HCT116 (cell line): Measurements from ENCODE around the gene AFDN. TPM values are rescaled to one million over a fixed set of nuclear protein-coding genes. Genes with fewer than 3 reads are reported as not detected.

Experiments used
- ATAC-seq: fragments of 200-7000 bp; cut with Tn5 transposase; 2 replicates; pipeline ENCODE4 v1.9.1; 2020; ENCODE audit warnings: mild to moderate bottlenecking, moderate library complexity
- BruUV-seq: library from RNA; stranded (reverse); fragments of 400-500 nt; replicated peaks from 2 replicates; lab custom pipeline; 2021; lab: Mats Ljungman, UMichigan
- CTCF ChIA-PET: fragments of 300-600 bp; sonication (Branson Sonifier 250); formaldehyde crosslinking; loops from one replicate; lab custom pipeline; 2021; ENCODE audit warnings: antibody characterized with exemption; lab: Charles Lee
- POLR2A ChIA-PET: fragments of 300-600, 350-600 bp; sonication (Branson Sonifier 250); formaldehyde crosslinking; loops from one replicate; lab custom pipeline; 2021; ENCODE audit warnings: antibody characterized with exemption; lab: Charles Lee
- RAD21 ChIA-PET, 2 experiments: fragments of 300-600 bp; sonication (Branson Sonifier 250); formaldehyde crosslinking; loops; one replicate each; lab custom pipeline; 2023; ENCODE audit warnings: low total read pairs in 2 of 2; ENCODE audit not compliant: uncharacterized antibody in 2 of 2, unreplicated experiment in 2 of 2, low non-redundant PET in 1 of 2; lab: Charles Lee
- DNase-seq: peaks from one replicate; pipeline ENCODE4 v3.0.0-alpha.2; 2010; ENCODE audit warnings: low read depth, low spot score
- H2AFZ ChIP-seq: fragments of 200-600 bp; shearing (Covaris generic), sonication (generic); 2 replicates; pipeline ENCODE4 v1.6.1; 2017; ENCODE audit warnings: low read depth, mixed run types, mixed read lengths, antibody characterized with exemption, low read length; ENCODE audit not compliant: poor library complexity, severe bottlenecking
- H3K27ac ChIP-seq: 2 replicates; pipeline ENCODE4 v1.5.1; 2012; ENCODE audit warnings: low read depth, low read length
- H3K27me3 ChIP-seq: fragments of 200-600 bp; sonication (generic); 2 replicates; pipeline ENCODE4 v1.6.1; 2016; ENCODE audit warnings: mixed run types, low read length, mixed read lengths; ENCODE audit not compliant: insufficient read depth
- H3K36me3 ChIP-seq, 2 experiments: fragments of 200-500 bp in 1 of 2; fragments of 200-600 bp in 1 of 2; sonication (Bioruptor generic) in 1 of 2; sonication (generic) in 1 of 2; 2 replicates each; pipeline versions ENCODE4 v1.5.1 to v1.6.1; 2014 to 2016; ENCODE audit warnings: low read length in 2 of 2, inconsistent platforms in 1 of 2, mixed read lengths in 1 of 2, mixed run types in 1 of 2; ENCODE audit not compliant: insufficient read depth in 2 of 2, control insufficient read depth in 1 of 2
- H3K4me1 ChIP-seq, 2 experiments: fragments of 200-600 bp in 1 of 2; sonication (generic) in 1 of 2; 2 replicates each; pipeline versions ENCODE4 v1.5.1 to v1.6.1; 2012 to 2017; ENCODE audit warnings: low read length in 2 of 2, inconsistent platforms in 1 of 2, mild to moderate bottlenecking in 1 of 2, mixed read lengths in 1 of 2, mixed run types in 1 of 2, moderate library complexity in 1 of 2; ENCODE audit not compliant: insufficient read depth in 2 of 2, control insufficient read depth in 1 of 2
- H3K4me2 ChIP-seq: fragments of 200-600 bp; sonication (generic); 2 replicates; pipeline ENCODE4 v1.6.1; 2017; ENCODE audit warnings: mixed run types, low read length, mixed read lengths
- H3K4me3 ChIP-seq, 2 experiments: fragments of 200-600 bp in 1 of 2; sonication (generic) in 1 of 2; replicated peaks in 1 of 2; 2 replicates each; pipeline ENCODE4 v1.5.1; 2011 to 2016; ENCODE audit warnings: low read length in 2 of 2, control low read depth in 1 of 2, low read depth in 1 of 2, mild to moderate bottlenecking in 1 of 2, mixed read lengths in 1 of 2, mixed run types in 1 of 2
- H3K79me2 ChIP-seq: fragments of 200-600 bp; sonication (generic); 2 replicates; pipeline ENCODE4 v1.6.1; 2017; ENCODE audit warnings: mild to moderate bottlenecking, mixed run types, low read length, moderate library complexity, mixed read lengths; ENCODE audit not compliant: insufficient read depth
- H3K9ac ChIP-seq: fragments of 200-600 bp; sonication (generic); 2 replicates; pipeline ENCODE4 v1.6.1; 2016; ENCODE audit warnings: low read length, mixed read lengths
- H3K9me2 ChIP-seq: fragments of 200-600 bp; sonication (generic), shearing (Covaris generic); 2 replicates; pipeline ENCODE4 v1.6.1; 2017; ENCODE audit warnings: mixed run types, mild to moderate bottlenecking, moderate library complexity; ENCODE audit not compliant: insufficient read depth
- H3K9me3 ChIP-seq, 2 experiments: fragments of 200-500 bp in 1 of 2; fragments of 200-600 bp in 1 of 2; sonication (Bioruptor generic) in 1 of 2; sonication (generic) in 1 of 2; 2 replicates each; pipeline ENCODE4 v1.6.1; 2014 to 2017; ENCODE audit warnings: low read length in 2 of 2, mixed read lengths in 2 of 2, inconsistent platforms in 1 of 2, low read depth in 1 of 2, mild to moderate bottlenecking in 1 of 2, mixed run types in 1 of 2, moderate library complexity in 1 of 2; ENCODE audit not compliant: control insufficient read depth in 1 of 2, insufficient read depth in 1 of 2
- H4K20me1 ChIP-seq: fragments of 200-600 bp; sonication (generic), shearing (Covaris generic); 2 replicates; pipeline ENCODE4 v1.6.1; 2017; ENCODE audit warnings: mixed run types, mild to moderate bottlenecking, moderate library complexity; ENCODE audit not compliant: insufficient read depth
- ATF3 ChIP-seq: IDR thresholded peaks from 2 replicates; pipeline ENCODE4 v1.6.1; 2012
- CTCF ChIP-seq, 3 experiments: fragments of 200-600 bp in 1 of 3; sonication (generic) in 1 of 3; IDR thresholded peaks in 2 of 3; conservative IDR thresholded peaks in 1 of 3; 2 replicates each; pipeline ENCODE4 v1.5.1; 2012 to 2017; ENCODE audit warnings: low read depth in 2 of 3, low read length in 2 of 3, antibody characterized with exemption in 1 of 3, borderline replicate concordance in 1 of 3, control low read depth in 1 of 3, mild to moderate bottlenecking in 1 of 3, mixed read lengths in 1 of 3, mixed run types in 1 of 3, moderate library complexity in 1 of 3; ENCODE audit not compliant: insufficient read depth in 1 of 3
- ELF1 ChIP-seq: IDR thresholded peaks from 2 replicates; pipeline ENCODE4 v1.6.1; 2012; ENCODE audit warnings: low read depth, borderline replicate concordance
- EZH2 ChIP-seq: fragments of 200-600 bp; sonication (generic); IDR thresholded peaks from 2 replicates; pipeline ENCODE4 v1.6.1; 2017; ENCODE audit warnings: antibody characterized with exemption, mixed run types
- EZH2phosphoT487 ChIP-seq: fragments of 200-600 bp; IDR thresholded peaks from 2 replicates; pipeline ENCODE4 v1.6.1; 2018; ENCODE audit warnings: antibody characterized with exemption, borderline replicate concordance
- JUND ChIP-seq: IDR thresholded peaks from 2 replicates; pipeline ENCODE4 v1.6.1; 2012
- POLR2A ChIP-seq: IDR thresholded peaks from 2 replicates; pipeline ENCODE4 v1.7.0; 2011; ENCODE audit warnings: borderline replicate concordance; ENCODE audit not compliant: insufficient read depth, insufficient read length; ENCODE audit errors: extremely low read depth
- POLR2AphosphoS5 ChIP-seq: IDR thresholded peaks from 2 replicates; pipeline ENCODE4 v1.6.1; 2011; ENCODE audit warnings: mild to moderate bottlenecking, low read depth, low read length, moderate library complexity
- RAD21 ChIP-seq: IDR thresholded peaks from 2 replicates; pipeline ENCODE4 v1.6.1; 2012; ENCODE audit warnings: low read depth, mild to moderate bottlenecking
- REST ChIP-seq: IDR thresholded peaks from 2 replicates; pipeline ENCODE4 v1.6.1; 2012; ENCODE audit warnings: low read depth
- SIN3A ChIP-seq: IDR thresholded peaks from 2 replicates; pipeline ENCODE4 v1.6.1; 2012; ENCODE audit warnings: low read depth
- SP1 ChIP-seq: IDR thresholded peaks from 2 replicates; pipeline ENCODE4 v1.6.1; 2012; ENCODE audit warnings: low read depth
- SRF ChIP-seq: IDR thresholded peaks from 2 replicates; pipeline ENCODE4 v1.6.1; 2012; ENCODE audit warnings: low read depth
- YY1 ChIP-seq: IDR thresholded peaks from 2 replicates; pipeline ENCODE4 v1.6.1; 2011; ENCODE audit warnings: low read length, low read depth, moderate library complexity, mild to moderate bottlenecking; ENCODE audit not compliant: insufficient replicate concordance; ENCODE audit errors: extremely low read depth
- ZBTB33 ChIP-seq: IDR thresholded peaks from 2 replicates; pipeline ENCODE4 v1.6.1; 2011; ENCODE audit warnings: mild to moderate bottlenecking, low read length, moderate library complexity; ENCODE audit not compliant: insufficient replicate concordance; ENCODE audit errors: extremely low read depth
- ZFX ChIP-seq: fragments of 450-650 bp; IDR thresholded peaks from 2 replicates; pipeline ENCODE4 v1.6.1; 2017
- ZNF274 ChIP-seq: fragments of 200-500 bp; sonication (Bioruptor generic); IDR thresholded peaks from 2 replicates; pipeline ENCODE4 v1.6.1; 2014; ENCODE audit warnings: mild to moderate bottlenecking, low read depth, low read length, inconsistent platforms
- intact Hi-C: fragments of 100-400 bp; cut with micrococcal nuclease; formaldehyde crosslinking; loops from 2 replicates; pipeline ENCODE4 v1.10.0; 2022
- total RNA-seq: library from RNA; stranded (reverse); gene quantifications from one replicate; pipeline ENCODE4 v1.2.1, GENCODE V29; 2021; ENCODE audit not compliant: unreplicated experiment

The AFDN gene
- total RNA-seq, 1 experiment from 2014 or later: 59.4 TPM

GRCh38 chr6:167851370-167851952 lies 24.8 kb downstream of the AFDN start:
- ChIA-PET RAD21 (no interaction called here), POLR2A (no interaction called here), CTCF (no interaction called here)
- no TSS peak for BruUV-seq
- H4K20me1 ChIP-seq: no peaks in the 10 kb centered on the region
- H3K27me3 ChIP-seq: no peaks in the 10 kb centered on the region
- intact Hi-C loops: no loop called here
- peaks cover 25 to 63% of the 10 kb centered on the region in 2 experiments for H3K4me1 ChIP-seq
- no peaks in the 10 kb centered on the region for H3K9me2 ChIP-seq
- H3K9ac ChIP-seq: no peak overlapping the region
- H3K27ac ChIP-seq: no peak overlapping the region
- no peak overlapping the region for H2AFZ ChIP-seq
- peak overlapping the region; percentile 76 for H3K4me2 ChIP-seq
- H3K79me2 ChIP-seq: peaks cover 99% of the 10 kb centered on the region
- H3K4me3 ChIP-seq: no peak overlapping the region
- no peaks in the 10 kb centered on the region; a peak in 1 of 4 replicates for H3K9me3 ChIP-seq
- H3K36me3 ChIP-seq: no peaks in the 10 kb centered on the region
- ATAC-seq: no peak
- TF ChIP-seq POLR2AphosphoS5 (no peak), POLR2A (no peak), SIN3A (no peak), EZH2 (no peak), REST (no peak), JUND (no peak), ZBTB33 (no peak), ZNF274 (no peak), CTCF (IDR thresholded peaks at IDR 0.05 in 2 of 3, conservative IDR thresholded peaks at IDR 0.05 in 1 of 3; ENCODE audit: borderline replicate concordance in 1 of 3, insufficient read depth in 1 of 3, low read depth in 2 of 3, low read length in 2 of 3) (no peak), ATF3 (no peak), ELF1 (no peak), RAD21 (no peak), EZH2phosphoT487 (no peak), SRF (no peak), YY1 (no peak), ZFX (no peak), SP1 (no peak)
- TF ChIP-seq, all 23 proteins: peak for 0
- DNase-seq: no peak
